DMS153 (cell line): Measurements from ENCODE around the gene GLI3.

Source experiments
- DNase-seq: peaks from one replicate; lab custom pipeline; 2025; lab: John Stamatoyannopoulos, UW

Gene GLI3

GRCh38 chr7:42035210-42035609 is 201.8 kb downstream of the GLI3 start:
- DNase-seq, result no peak

DNA sequence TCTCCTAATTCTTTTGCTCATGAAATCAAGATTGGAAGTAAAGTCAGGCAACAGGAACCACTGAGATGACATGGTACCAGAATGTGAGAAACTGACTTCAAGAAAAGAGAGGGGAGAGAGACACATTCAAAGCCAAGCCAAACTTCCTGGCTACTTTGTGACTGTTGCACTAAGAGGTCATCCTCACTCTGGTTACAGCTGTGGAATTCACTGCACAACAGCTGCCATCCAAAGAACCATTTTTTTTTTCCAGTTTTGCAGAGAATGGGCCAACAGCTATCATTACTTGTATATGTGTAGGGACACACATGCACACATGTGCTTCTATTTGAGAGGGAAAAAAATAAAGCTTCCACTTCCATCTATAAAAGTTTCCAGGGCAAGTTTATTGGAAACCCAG is 203.5 kb downstream of the GLI3 start:
- no peak for DNase-seq

- DNase-seq, result no peak
These were observed 207.6 kb downstream of the GLI3 start for GRCh38 chr7:42029405-42029804.

DNA sequence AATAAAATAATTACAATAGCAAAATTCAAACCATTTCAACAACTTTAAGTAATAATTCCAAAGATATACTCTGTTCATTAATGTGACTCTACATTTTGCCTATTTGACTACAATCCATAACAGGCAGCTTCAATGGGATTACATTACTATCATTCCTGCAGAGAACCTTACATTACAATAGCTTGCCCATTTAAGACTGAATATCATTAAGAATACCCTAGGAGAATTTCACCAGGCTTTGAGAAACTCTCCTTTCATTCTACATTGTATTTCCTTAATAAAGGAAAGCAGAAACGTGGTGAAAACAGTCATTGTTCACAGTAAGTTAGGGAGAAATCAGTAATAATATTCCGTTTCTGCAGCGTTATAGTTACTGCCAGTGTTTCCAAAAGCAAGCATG is 209.5 kb downstream of the GLI3 start:
- DNase-seq, result no peak

DNA sequence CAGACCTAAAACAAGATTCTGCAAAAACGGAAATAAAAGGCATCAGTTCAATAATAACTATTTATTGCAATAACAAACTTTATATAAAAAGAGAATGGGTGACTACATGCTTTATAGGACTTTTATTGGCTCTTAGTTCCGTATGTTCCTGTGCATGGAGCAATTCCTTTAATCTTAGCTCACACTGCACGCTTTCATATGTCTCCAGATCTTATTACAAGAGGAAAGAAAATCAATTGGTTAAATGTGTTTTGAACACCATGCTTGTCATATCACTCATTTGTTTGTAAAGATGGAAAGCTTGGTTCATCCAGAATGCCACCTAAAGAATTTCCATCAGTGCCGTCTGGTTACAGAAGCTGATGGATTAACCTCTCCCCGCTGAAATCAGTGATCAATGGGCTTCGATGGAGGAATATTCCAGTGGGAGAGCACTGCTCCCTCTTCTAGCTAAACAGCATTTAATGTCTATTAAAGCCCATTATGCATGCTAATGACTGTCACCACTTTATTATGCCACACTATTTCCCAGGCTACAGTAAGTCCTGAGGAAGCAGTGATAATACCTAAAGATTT is 210.3 kb downstream of the GLI3 start:
- no peak for DNase-seq

GRCh38 chr7:42025635-42026375 is 211.2 kb downstream of the GLI3 start:
- DNase-seq, result no peak

DNA sequence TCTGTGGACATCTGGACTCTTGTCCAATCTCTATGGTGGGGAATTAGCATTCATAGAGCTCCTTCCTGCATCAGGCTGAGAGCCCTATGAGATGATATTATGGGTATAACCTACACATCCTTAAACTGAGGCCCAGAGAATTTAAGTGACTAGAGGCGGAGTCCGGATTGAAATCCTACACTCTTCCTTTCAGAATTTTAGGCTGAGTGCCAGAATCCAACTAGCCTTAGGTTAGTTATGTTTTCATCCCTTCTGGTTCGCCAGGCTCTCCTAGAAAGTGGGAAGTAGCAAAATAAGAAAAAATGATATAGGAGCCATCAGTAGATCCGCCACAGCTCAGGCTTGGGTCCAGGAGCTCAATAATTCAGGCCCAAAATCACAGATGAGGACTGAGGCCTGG is 212.5 kb downstream of the GLI3 start:
- DNase-seq, result no peak

GRCh38 chr7:42023262-42023661 is 213.7 kb downstream of the GLI3 start:
- DNase-seq, result no peak

DNA sequence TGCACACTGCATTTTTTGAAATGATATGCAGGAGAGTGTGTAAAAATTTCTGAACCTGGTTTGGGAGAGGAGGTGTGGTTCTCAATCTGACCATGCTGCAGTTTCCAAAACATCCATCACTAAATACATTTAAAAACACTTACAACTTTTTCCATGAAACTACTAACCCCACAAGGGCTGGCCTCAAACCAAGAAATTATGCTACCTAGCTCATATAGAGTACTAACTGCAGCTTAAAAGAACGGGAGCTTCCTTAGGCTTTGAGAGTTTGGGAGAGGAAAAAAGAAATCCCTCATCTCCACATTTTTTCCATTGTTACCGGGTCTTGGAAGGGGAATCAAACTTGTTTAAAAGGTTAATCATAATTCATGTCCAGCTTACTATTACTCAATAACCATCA is 214.2 kb downstream of the GLI3 start:
- DNase-seq, result no peak

GRCh38 chr7:42022056-42022455 is 215.0 kb downstream of the GLI3 start:
- DNase-seq, result no peak

DNA sequence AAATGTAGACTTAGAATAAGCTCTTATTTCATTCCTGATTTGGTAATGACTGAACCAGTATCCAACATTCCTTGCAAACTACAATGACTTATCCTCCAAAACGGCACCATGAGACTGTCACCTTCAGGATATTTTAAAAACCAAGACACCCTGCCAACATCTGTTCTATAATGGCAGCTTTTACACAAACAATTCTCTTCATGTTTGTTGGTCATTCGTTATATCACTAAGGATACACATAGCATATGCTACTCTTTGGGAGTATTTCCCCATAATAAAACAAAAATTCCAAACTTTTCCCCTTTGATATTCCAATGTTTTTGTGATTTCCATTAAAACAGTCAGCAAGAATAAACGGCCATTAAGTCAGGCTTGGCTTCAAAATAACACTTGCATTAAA is 215.4 kb downstream of the GLI3 start:
- DNase-seq, result no peak

DNA sequence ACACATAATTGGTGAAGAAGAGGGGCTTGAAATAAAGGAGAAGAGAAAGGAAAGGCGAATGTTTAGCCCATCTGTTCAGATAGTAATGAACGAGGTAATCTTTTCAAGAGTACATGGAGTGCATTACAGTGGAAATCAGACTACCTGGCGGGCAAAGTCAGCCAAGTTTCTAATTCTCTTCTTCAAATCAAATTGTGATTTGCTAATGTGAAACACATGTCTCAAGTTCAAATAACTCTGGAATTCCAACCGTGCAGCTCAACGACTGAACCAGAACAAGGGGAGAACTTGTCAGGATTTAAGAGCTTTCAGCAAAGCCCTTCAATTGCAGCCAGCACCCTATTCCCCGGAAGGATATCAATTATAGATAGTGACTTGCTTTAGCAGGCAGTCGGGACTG is 216.9 kb downstream of the GLI3 start:
- DNase-seq, result no peak

DNA sequence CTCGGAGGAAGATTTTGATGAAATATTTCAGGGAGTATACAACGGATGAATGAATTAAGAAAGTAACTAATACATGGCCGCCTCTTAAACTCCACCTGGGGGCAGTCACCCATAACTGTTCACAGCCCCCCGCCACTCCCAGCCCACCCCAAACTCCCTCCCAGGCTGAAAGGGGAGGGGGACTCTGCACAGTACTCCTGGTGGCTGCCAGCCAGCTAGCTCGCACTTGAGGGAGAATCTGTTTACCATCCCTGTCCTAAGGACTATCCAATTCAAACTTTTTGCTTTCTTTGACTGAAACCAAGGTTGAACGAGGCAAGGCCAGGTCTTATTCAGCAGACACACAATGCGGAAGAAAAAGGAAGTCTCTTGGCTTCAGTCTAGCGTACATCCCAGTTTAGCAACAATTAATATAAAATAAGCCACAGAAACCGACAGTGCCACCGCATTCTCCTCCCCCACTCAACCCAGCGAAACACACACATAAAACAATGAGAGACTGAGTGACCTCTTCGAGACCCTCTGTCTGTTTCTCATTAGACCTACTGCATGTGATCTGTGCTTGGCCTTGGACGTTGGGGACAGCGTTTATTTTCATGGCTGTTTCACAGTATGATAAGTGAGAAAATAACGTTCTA is 219.5 kb downstream of the GLI3 start:
- DNase-seq, result no peak

DNA sequence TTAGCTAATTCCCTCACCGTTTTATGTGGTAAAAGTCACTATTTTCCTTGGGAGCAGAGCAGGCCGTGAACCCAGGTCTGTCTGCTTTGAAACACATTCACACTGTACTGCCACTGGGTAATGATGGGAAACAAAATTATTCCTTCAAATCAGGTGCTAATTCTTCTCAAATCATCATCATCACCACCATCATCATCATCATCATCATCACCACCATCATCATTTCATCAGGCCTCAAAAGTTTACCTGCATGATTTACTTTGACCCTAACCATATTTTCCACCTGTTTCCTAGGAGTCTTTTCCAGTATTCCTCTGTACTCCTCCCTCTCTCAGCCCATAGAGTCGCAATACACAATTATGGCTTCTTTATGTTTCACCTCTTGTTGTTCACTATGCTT is 220.5 kb downstream of the GLI3 start:
- no peak for DNase-seq

DNA sequence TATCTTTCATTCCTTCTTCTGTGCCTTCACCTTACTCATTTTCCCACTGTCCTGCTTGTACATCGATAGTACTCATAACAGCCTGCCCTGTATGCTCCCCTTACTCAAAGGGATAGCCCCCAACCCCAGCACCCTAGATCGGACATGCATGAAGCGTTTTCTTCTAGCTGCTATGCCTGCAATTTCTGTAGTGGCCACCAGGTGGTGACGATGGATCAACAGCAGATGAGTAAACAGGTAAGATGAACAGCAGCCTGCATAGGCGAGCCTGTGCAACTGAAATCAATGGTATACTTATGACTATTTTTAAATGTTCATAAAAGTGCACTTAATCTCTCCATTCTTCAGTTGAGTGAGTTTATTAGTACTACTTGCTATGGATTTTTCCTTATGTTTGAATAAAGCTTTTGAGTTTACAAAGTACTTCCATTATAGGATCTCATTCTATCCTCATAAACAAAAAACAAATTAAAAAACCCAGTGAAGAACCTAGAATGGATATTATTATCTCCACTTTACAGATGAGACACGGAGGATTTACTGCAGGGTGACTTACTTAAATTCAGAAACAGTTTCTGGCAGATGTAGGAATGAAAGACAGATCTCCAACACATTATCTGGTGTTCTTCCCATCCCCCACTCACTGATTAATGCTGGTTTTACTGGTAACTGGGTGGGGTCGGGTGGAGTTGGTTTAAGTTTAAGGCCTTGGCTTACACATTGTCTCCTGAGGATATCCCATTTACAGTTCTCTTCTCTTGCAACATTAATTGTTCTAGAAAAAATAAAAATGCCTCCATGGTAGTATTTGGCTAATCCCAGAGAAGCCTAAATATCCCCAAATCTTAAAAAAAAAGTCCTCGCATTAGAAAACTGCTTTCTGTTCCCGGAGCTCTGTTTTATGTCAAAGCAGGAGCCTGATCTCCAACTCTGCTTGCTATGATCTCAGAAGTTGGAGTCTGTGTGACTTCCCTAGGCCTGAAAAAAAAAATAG is 222.1 kb downstream of the GLI3 start:
- DNase-seq, result no peak

GRCh38 chr7:42012786-42013360 is 224.1 kb downstream of the GLI3 start:
- no peak for DNase-seq

DNA sequence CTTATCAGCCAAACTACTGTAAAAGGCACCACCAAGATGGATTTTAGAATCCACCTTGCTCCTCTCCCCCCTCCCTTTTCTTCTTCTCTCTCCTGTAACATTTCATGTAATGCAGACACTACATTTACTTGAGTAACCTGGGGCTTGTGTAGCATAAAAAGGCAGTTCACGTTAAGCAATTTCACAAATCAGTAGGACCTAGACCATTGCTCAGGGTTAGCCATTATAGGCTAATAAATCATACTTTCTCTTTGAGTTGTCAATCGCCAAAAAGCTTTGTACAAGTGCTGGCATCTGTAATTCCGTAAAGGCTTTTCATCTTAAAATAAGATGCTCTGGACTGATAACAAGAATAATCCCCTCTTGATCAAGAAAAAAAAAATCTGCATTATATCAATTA is 224.7 kb downstream of the GLI3 start:
- no peak for DNase-seq

DNA sequence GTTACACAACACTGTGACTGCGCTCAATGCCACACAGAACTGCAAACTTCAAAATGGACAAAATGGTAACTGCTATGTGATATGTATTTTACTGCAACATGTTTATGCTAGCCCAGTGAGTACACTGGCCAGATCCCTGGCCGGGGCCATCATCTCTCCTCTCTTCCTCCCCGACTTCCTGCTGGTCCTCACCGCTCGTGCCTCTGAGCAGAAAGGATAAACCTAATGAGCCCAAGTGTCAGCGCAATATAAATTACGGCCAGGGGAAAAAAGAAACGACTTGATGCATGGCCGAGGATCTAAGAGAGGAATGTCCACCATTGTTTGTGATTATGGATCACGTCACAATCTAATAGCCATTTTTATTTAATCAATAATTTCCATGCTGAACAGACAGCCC is 225.2 kb downstream of the GLI3 start:
- no peak for DNase-seq

GRCh38 chr7:42010751-42011150 is 226.3 kb downstream of the GLI3 start:
- DNase-seq, result no peak

GRCh38 chr7:42006801-42007513 is 230.1 kb downstream of the GLI3 start:
- no peak for DNase-seq

DNA sequence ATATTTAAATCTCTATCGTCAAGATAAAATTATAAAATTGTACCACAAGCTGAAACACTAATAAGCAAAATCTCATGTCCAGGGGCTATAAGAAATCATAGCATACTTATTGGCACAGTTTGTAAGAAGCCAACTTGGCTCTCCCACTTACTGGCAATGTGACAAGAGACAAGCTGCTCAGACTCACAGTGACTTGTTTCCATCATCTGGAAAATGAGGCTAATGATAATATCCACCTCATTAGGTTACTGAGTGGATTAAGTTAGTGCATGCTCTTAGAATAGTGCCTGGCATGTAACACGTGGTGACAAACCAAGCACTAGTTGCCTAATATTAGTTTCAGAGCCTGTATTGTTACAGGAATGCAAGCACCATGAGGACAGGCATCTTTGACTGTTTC is 234.4 kb downstream of the GLI3 start:
- no peak for DNase-seq
